ENCODE measurements around the gene CSGALNACT2.

GRCh38 chr10:43102063-43102828 is 36.0 kb upstream of the CSGALNACT2 start:
- TF ChIP-seq CTCF (IDR thresholded peaks at IDR 0.05) (no peak), POLR2A (IDR thresholded peaks at IDR 0.05) (no peak)
